Natural killer cell treated with Interleukin-12 subunit alpha and Interleukin-12 subunit beta and Interleukin-15 and Interleukin-18, amount 100 ng/mL, for 72 hours (primary cell): ENCODE data around the gene KCNQ4. TPM values are rescaled to one million over a fixed set of nuclear protein-coding genes. Genes with fewer than 3 reads are reported as not detected.
A peak's percentile ranks its signal among the peaks of the same experiment; 100 is the strongest.

ENCODE experiments used
- ATAC-seq, 2 donors: fragments of 150-1000 bp; cut with Tn5 transposase in 1 of 2; sonication (Bioruptor Pico), chemical (Tn5 transposase) in 1 of 2; 2 replicates each; pipeline ENCODE4 v1.10.0; 2021
- DNase-seq: peaks from one replicate; pipeline ENCODE4 v3.0.0; 2022; ENCODE audit warnings: low spot score
- H3K27ac Mint-ChIP-seq, 2 donors: 1 replicate in 1 of 2; 2 replicates in 1 of 2; pipeline ENCODE4 v1.8.0; 2022; ENCODE audit warnings: mixed read lengths in 2 of 2, mild to moderate bottlenecking in 1 of 2, moderate library complexity in 1 of 2
- H3K27me3 Mint-ChIP-seq, 2 donors: 1 replicate in 1 of 2; 2 replicates in 1 of 2; pipeline ENCODE4 v1.8.0; 2022; ENCODE audit warnings: mixed read lengths in 2 of 2
- H3K36me3 Mint-ChIP-seq: one replicate; pipeline ENCODE4 v1.8.0; 2022; ENCODE audit warnings: mixed read lengths
- H3K4me1 Mint-ChIP-seq, 2 donors: 1 replicate in 1 of 2; 2 replicates in 1 of 2; pipeline ENCODE4 v1.8.0; 2022; ENCODE audit warnings: low read depth in 2 of 2, mixed read lengths in 2 of 2, mild to moderate bottlenecking in 1 of 2
- H3K4me3 Mint-ChIP-seq: one replicate; pipeline ENCODE4 v1.8.0; 2022; ENCODE audit warnings: mixed read lengths
- H3K9me3 Mint-ChIP-seq: 2 replicates; pipeline ENCODE4 v1.8.0; 2022; ENCODE audit warnings: mixed read lengths
- total RNA-seq, 2 donors: library from RNA; stranded (reverse); gene quantifications; one replicate each; pipeline ENCODE4 v1.2.3, GENCODE V29; 2022

KCNQ4 gene
- total RNA-seq, 2 donors from 2014 or later: 0.24 to 0.56 TPM

GRCh38 chr1:40844079-40844478 is 60.5 kb downstream of the KCNQ4 start:
- ATAC-seq: no peak
- peak overlapping the region in 1 of 2 donors; percentile 18 for H3K27ac Mint-ChIP-seq
- H3K36me3 Mint-ChIP-seq: peaks cover 5% of the 10 kb centered on the region
- peaks cover 12 to 17% of the 10 kb centered on the region in 2 donors for H3K4me1 Mint-ChIP-seq
- DNase-seq: no peak
- no peak overlapping the region for H3K4me3 Mint-ChIP-seq
- no peaks in the 10 kb centered on the region for H3K27me3 Mint-ChIP-seq
- no peaks in the 10 kb centered on the region for H3K9me3 Mint-ChIP-seq

- Mint-ChIP-seq H3K4me1 (peaks cover 17 to 21% of the 10 kb centered on the region in 2 donors), H3K27ac (peak overlapping the region; percentile 19 to 62), H3K27me3 (no peaks in the 10 kb centered on the region), H3K4me3 (peak overlapping the region; percentile 60), H3K36me3 (peaks cover 5% of the 10 kb centered on the region), H3K9me3 (no peaks in the 10 kb centered on the region)
- no peak for DNase-seq
- peak; percentile 53 to 63 for ATAC-seq
These were observed 61.6 kb downstream of the KCNQ4 start for GRCh38 chr1:40844887-40845878.

- H3K36me3 Mint-ChIP-seq: peaks cover 5% of the 10 kb centered on the region
- no peak for DNase-seq
- peaks cover 18 to 20% of the 10 kb centered on the region in 2 donors for H3K4me1 Mint-ChIP-seq
- no peaks in the 10 kb centered on the region for H3K27me3 Mint-ChIP-seq
- no peak for ATAC-seq
- H3K4me3 Mint-ChIP-seq: peak overlapping the region; percentile 60
- H3K27ac Mint-ChIP-seq: peak overlapping the region; percentile 19 to 62
- no peaks in the 10 kb centered on the region for H3K9me3 Mint-ChIP-seq
These were observed 62.3 kb downstream of the KCNQ4 start for GRCh38 chr1:40845895-40846294.

- peaks cover 4% of the 10 kb centered on the region for H3K36me3 Mint-ChIP-seq
- no peak overlapping the region for H3K27ac Mint-ChIP-seq
- H3K4me1 Mint-ChIP-seq: peaks cover 18 to 21% of the 10 kb centered on the region in 2 donors
- DNase-seq: no peak
- H3K9me3 Mint-ChIP-seq: no peaks in the 10 kb centered on the region
- no peak for ATAC-seq
- no peak overlapping the region for H3K4me3 Mint-ChIP-seq
- no peaks in the 10 kb centered on the region for H3K27me3 Mint-ChIP-seq
These were observed 63.6 kb downstream of the KCNQ4 start for GRCh38 chr1:40847023-40847745.

DNA sequence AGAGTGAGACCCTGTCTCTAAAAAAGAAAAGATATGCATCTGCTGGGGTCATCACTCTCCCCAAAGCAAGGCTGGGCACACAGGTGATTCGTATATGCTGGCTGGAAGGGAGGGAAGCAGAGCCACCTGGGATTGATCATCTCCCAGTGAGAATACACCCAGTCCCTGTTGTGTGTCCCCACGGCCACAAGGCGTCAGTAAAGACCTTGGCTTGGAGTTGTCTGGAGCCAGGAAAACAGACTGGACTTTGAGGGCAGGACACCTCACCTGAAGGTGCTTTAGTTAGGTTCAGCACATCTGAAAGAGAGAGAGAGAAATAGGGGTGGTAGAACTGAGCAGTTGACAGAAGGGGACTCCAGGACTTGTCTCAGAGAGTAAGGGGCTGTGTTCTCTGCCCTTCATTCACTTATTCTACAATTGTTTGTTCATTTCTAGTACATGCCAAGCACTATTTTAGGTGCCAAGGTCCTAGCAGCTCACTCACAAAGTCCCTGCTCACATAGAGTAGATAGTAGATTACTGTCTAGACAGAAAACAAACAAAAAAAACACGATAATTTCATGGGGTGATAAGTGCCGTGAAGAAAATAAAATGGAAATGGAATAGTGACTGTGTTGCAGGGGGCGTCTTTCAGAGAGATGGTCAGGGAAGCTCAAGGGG is 65.1 kb downstream of the KCNQ4 start:
- ATAC-seq (no peak), DNase-seq (no peak)
- no peaks in the 10 kb centered on the region for H3K36me3 Mint-ChIP-seq
- H3K27me3 Mint-ChIP-seq: peaks cover 2 to 5% of the 10 kb centered on the region in 2 donors
- no peaks in the 10 kb centered on the region for H3K9me3 Mint-ChIP-seq
- H3K27ac Mint-ChIP-seq: no peak overlapping the region
- H3K4me3 Mint-ChIP-seq: no peak overlapping the region
- H3K4me1 Mint-ChIP-seq: peaks cover 18 to 21% of the 10 kb centered on the region in 2 donors

DNA sequence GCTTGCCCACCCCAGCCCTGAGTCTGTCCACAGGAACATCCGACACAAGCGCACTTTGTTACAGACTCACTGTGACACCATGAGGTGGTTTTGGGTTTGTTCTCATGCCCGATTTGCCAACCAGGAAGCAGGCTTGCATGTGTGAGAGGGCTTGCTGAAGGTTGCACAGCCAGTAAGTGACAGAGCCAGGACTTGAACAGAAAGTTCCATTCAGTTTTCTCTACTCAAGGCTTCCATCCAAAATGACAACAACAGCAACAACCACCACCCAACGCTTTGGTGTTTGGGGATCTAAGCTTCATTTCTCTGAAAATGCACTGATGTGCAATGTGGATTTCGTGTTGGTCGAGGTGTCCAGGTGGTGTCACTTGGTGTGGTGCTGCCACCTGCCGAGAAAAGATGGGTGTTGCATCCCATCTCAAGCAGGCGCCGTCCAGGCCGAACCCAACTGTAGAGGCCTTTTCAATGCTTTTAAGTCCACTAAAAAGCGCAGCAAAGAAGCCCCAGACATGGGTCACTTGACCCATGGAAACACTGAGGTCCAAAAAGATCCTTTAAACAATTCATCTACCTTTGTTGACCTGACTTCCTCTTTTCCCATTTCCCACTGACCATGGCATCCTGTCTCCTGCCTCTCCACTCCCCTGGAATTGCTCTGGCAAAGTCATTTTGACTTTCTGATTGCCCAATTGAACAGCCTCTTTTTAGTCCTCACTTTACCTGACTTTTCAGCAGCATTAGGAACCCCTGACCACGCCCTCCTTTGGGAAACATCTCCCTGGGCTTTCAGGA is 66.4 kb downstream of the KCNQ4 start:
- DNase-seq (peak; percentile 81), ATAC-seq (peak; percentile 86)
- Mint-ChIP-seq H3K27me3 (peaks cover 2 to 5% of the 10 kb centered on the region in 2 donors), H3K4me1 (peaks cover 18% of the 10 kb centered on the region in 2 donors), H3K27ac (no peak overlapping the region), H3K36me3 (no peaks in the 10 kb centered on the region), H3K9me3 (no peaks in the 10 kb centered on the region), H3K4me3 (no peak overlapping the region)

DNA sequence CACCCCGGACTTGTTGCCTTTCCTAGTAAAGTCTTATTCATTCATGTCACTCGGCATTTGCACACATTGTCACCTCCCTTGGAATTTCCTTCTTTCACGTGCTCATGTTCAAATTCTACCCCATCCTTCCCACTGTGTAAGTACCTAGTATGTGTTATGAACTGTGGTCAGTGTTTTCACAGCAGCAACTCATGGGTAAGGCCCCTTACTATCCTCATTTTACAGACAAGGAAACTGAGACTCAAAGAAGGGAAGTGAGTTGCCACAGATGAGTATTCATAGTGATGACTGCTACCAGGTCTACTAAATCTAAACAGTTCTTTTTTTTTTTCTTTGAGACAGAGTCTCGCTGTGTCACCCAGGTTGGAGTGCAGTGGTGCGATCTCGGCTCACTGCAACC is 68.1 kb downstream of the KCNQ4 start:
- no peaks in the 10 kb centered on the region for H3K36me3 Mint-ChIP-seq
- no peaks in the 10 kb centered on the region for H3K9me3 Mint-ChIP-seq
- ATAC-seq (peak in 1 of 2 donors; percentile 37), DNase-seq (no peak)
- H3K27me3 Mint-ChIP-seq: peaks cover 2 to 5% of the 10 kb centered on the region in 2 donors
- H3K4me3 Mint-ChIP-seq: no peak overlapping the region
- no peak overlapping the region for H3K27ac Mint-ChIP-seq
- peaks cover 10 to 13% of the 10 kb centered on the region in 2 donors for H3K4me1 Mint-ChIP-seq

DNA sequence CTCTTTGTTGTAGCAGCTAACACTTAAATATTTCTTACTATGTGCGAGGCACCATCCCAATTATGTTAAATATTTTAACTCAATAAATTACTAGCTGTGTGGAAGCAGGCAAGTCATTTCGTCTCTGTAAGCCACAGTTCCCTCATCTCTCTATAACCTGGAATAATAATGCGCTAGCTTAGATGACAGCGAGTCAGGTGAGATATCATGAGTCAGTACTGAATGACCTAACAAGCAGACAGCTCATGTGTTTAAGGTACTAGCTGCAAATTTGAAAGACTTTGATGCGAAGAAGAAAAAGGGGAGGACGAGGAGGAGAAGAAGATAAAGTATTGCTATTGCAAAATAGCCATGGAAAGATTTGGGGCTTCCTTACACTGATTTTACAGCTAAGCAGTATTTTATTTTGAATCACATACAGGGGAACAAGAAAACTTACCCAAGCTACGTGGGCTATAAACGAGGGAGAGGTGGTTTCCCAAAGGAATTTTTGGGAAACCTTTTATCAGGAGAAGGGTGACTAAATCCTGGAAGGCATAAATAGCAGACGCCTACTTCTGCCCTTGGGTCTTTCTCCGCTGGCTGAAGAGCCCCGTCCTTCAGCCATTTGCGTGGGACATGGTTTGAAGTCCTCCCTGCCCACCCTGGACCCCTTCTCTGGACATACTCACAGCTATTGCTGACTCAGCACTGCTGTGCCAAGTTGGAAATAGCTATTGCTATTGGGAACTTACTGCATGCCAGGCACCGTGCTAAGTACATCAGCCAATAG is 69.7 kb downstream of the KCNQ4 start:
- Mint-ChIP-seq H3K27ac (no peak overlapping the region), H3K4me3 (no peak overlapping the region), H3K9me3 (no peaks in the 10 kb centered on the region), H3K4me1 (peaks cover 10 to 13% of the 10 kb centered on the region in 2 donors), H3K27me3 (peaks cover 4 to 5% of the 10 kb centered on the region in 2 donors), H3K36me3 (no peaks in the 10 kb centered on the region)
- no peak for ATAC-seq
- no peak for DNase-seq

- no peaks in the 10 kb centered on the region for H3K36me3 Mint-ChIP-seq
- H3K9me3 Mint-ChIP-seq: no peaks in the 10 kb centered on the region
- no peak overlapping the region for H3K4me3 Mint-ChIP-seq
- peaks cover 10 to 13% of the 10 kb centered on the region in 2 donors for H3K4me1 Mint-ChIP-seq
- no peak for ATAC-seq
- peaks cover 5% of the 10 kb centered on the region in 2 donors for H3K27me3 Mint-ChIP-seq
- no peak for DNase-seq
- no peak overlapping the region for H3K27ac Mint-ChIP-seq
These were observed 70.2 kb downstream of the KCNQ4 start for GRCh38 chr1:40853885-40854170.

DNA sequence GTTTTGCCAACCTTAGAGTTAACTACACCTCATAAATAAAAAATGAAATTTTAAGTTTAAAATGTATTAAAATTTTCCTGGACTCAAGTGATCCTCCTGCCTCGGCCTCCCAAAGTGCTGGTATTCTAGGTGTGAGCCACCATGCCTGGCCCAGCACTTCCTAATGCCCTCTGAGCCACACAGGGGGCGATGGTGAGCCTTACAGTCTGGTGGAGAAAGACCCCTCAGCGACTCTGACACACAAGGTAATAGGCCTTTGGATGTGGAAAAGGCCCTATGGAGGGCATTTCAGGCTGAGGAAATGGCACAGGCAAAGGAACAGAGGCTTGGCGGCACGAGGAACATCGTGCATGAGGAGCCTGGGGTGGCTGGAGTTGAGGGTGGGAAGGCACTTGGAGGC is 71.9 kb downstream of the KCNQ4 start:
- no peak overlapping the region for H3K4me3 Mint-ChIP-seq
- H3K4me1 Mint-ChIP-seq: peaks cover 4 to 5% of the 10 kb centered on the region in 2 donors
- DNase-seq (no peak), ATAC-seq (no peak)
- no peaks in the 10 kb centered on the region for H3K36me3 Mint-ChIP-seq
- H3K27ac Mint-ChIP-seq: no peak overlapping the region
- H3K9me3 Mint-ChIP-seq: no peaks in the 10 kb centered on the region
- H3K27me3 Mint-ChIP-seq: peaks cover 11 to 15% of the 10 kb centered on the region in 2 donors

GRCh38 chr1:40856116-40856515 is 72.5 kb downstream of the KCNQ4 start:
- DNase-seq: no peak
- H3K27me3 Mint-ChIP-seq: peaks cover 14 to 15% of the 10 kb centered on the region in 2 donors
- no peak overlapping the region for H3K27ac Mint-ChIP-seq
- H3K4me3 Mint-ChIP-seq: no peak overlapping the region
- ATAC-seq: peak; percentile 32 to 48
- H3K4me1 Mint-ChIP-seq: peaks cover 5 to 8% of the 10 kb centered on the region in 2 donors
- no peaks in the 10 kb centered on the region for H3K36me3 Mint-ChIP-seq
- no peaks in the 10 kb centered on the region for H3K9me3 Mint-ChIP-seq

DNA sequence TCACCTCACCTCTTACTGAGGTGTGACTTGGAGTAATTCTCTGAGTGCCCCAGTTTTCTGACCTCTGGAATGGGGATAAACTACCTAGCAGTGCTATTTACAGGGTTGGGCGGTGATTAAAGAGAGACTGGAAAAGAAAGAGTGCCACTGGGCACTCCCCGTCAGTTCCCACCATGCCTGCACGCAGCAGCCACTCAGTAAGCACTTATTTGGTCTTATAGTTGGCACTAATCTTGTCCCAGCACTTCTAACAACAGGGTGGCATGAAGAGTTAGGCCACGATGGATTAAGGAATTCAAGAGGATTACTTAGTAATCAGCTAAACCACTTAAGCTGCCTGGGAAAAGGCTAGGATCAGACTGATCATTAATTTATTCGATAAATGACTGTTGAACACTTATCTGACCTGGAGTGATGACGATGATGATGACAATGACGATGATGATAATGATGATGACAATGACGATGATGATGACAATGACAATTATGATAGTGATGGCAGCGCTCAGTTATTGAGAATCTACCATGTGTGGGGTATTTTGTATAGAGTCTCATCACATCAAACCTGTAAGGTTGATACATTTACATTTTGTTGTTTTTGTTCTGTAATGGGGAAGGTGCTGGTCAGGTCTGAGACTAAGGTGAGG is 73.2 kb downstream of the KCNQ4 start:
- peaks cover 14 to 15% of the 10 kb centered on the region in 2 donors for H3K27me3 Mint-ChIP-seq
- no peaks in the 10 kb centered on the region for H3K36me3 Mint-ChIP-seq
- DNase-seq: no peak
- no peak overlapping the region for H3K4me3 Mint-ChIP-seq
- no peak overlapping the region for H3K27ac Mint-ChIP-seq
- H3K9me3 Mint-ChIP-seq: no peaks in the 10 kb centered on the region
- no peak for ATAC-seq
- peaks cover 5 to 6% of the 10 kb centered on the region in 2 donors for H3K4me1 Mint-ChIP-seq
